Measurements from ENCODE around the gene SGTA. TPM values are rescaled to one million over a fixed set of nuclear protein-coding genes. Genes with fewer than 3 reads are reported as not detected.
A peak's percentile ranks its signal among the peaks of the same experiment; 100 is the strongest.

SGTA gene
- total and polyA plus RNA-seq, 3 experiments from 2014 or later: 39.7 to 93.9 (median 87.8) TPM

DNA sequence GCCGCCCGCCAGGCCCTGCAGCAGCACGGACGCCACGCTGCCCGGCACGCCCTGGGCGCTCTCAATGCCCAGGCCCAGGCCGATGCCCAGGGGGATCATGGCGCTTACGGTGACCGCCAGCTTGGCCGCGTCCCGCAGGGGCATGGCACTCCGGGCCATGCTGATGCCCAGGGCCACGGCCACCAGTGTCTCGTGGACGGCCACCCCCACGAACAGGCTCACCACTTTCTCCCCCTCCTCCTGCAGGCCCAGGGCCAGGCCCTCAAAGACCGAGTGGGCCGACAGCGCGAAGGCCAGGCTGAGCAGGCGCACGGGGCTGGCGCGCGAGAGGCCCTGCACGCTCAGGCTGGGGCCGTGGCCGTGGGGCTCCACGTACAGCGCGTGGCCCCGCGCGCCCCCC lies 50.2 kb downstream of the SGTA start:
- H3K27me3 Mint-ChIP-seq: no peaks in the 10 kb centered on the region
- H3K9me3 Mint-ChIP-seq: no peaks in the 10 kb centered on the region
- no peak for DNase-seq
- H3K36me3 Mint-ChIP-seq: peaks cover 0 to 43% (median 11%) of the 10 kb centered on the region in 3 donors
- peaks cover 5 to 19% (median 16%) of the 10 kb centered on the region in 3 donors for H3K4me1 Mint-ChIP-seq
- no peak overlapping the region for H3K27ac Mint-ChIP-seq
- Histone ChIP-seq H3K4me1 (ENCODE audit: insufficient read depth, low read length) (no peaks in the 10 kb centered on the region), H3K27me3 (ENCODE audit: insufficient read depth, low read length, poor library complexity, severe bottlenecking) (no peaks in the 10 kb centered on the region), H3K9me3 (ENCODE audit: low read length) (no peaks in the 10 kb centered on the region), H3K4me3 (ENCODE audit: low read length) (no peak overlapping the region), H3K36me3 (ENCODE audit: insufficient read depth, low read length) (no peaks in the 10 kb centered on the region), H3K27ac (ENCODE audit: low read depth, low read length) (no peak overlapping the region)
- H3K4me3 Mint-ChIP-seq: no peak overlapping the region
- ChIA-PET POLR2A (no interaction called here), CTCF (no interaction called here)

DNA sequence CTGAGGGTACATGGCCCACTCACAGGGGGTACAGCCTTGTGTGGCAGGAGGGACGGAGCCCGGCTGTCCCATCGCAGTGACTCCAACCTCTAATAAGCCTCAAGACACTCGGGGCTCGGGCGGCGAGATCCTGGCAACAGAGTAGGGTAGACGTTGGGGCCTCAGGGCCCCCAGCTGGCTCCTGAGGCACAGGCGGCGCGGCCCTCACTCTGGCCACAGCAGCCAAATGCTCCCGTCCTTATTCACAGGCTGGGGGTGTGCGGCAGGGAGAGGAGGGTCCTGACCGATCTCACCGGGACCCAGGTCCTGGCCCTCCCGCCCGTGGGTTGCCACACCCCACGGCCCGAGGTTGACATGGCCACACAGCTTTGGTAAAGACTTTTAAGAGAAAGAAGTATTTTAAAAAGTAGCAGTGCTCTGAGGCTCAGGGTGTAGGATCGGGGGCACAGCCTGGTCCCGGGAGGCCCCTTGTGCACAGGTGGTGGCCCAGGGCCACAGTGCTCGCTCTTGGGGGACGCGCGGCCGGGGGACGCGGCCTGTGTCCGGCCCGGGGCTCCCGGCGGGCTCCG lies 50.8 kb downstream of the SGTA start:
- Mint-ChIP-seq H3K4me3 (no peak overlapping the region), H3K4me1 (peaks cover 5 to 19% (median 16%) of the 10 kb centered on the region in 3 donors), H3K9me3 (no peaks in the 10 kb centered on the region), H3K27ac (no peak overlapping the region), H3K36me3 (peaks cover 0 to 42% (median 11%) of the 10 kb centered on the region in 3 donors), H3K27me3 (peaks cover 0 to under 1% of the 10 kb centered on the region in 2 donors)
- Histone ChIP-seq H3K36me3 (ENCODE audit: insufficient read depth, low read length) (no peaks in the 10 kb centered on the region), H3K4me1 (ENCODE audit: insufficient read depth, low read length) (no peaks in the 10 kb centered on the region), H3K27me3 (ENCODE audit: insufficient read depth, low read length, poor library complexity, severe bottlenecking) (no peaks in the 10 kb centered on the region), H3K27ac (ENCODE audit: low read depth, low read length) (no peak overlapping the region), H3K4me3 (ENCODE audit: low read length) (no peak overlapping the region), H3K9me3 (ENCODE audit: low read length) (no peaks in the 10 kb centered on the region)
- DNase-seq: no peak
- POLR2A ChIA-PET: no interaction called here
- CTCF ChIA-PET: no interaction called here

DNA sequence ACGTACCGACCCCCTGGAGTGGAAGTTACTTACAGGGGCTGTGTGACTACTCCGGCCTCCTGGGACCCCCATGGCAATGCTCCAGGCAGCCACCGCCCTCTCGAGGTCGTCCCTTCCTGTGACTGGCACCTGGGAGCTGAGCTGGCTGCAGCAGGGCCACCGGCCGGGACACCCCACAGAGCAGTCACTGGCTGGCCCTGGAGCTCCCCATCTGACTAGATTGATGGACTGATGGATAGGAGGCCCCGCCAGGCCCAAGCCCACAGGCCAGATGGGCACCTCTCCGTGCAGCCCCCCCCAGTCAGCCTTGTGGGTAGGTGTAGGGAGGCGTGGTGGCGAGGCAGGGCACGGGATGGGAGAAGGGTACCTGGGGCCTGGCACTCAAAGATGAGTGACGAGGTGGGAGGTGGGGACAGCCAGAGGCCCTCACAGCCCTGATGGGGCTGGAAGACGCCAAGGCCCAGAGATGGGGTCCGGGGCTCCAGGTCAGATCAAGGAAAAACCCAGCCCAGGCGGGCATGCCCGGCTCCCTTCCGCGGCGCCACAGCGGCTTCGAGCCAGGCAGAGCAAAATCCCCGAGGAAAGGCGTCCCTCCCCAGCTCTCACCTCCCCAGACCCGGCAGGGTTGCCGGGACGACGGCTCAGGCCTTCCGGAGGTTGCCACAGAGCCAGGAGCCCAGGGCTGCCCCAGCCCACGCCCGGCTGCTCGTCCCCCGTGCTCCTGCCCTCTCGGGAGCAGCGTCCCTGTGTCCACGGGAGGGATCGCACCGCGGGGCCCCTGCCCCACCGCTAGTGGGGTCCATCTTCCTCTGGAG lies 51.7 kb downstream of the SGTA start:
- Mint-ChIP-seq H3K27ac (no peak overlapping the region), H3K4me3 (no peak overlapping the region), H3K4me1 (peaks cover 2 to 11% (median 7%) of the 10 kb centered on the region in 3 donors), H3K9me3 (no peaks in the 10 kb centered on the region), H3K36me3 (peaks cover 0 to 34% (median 11%) of the 10 kb centered on the region in 3 donors), H3K27me3 (peaks cover 1 to 4% of the 10 kb centered on the region in 2 donors)
- POLR2A ChIA-PET: no interaction called here
- H3K27me3 ChIP-seq (ENCODE audit: insufficient read depth, low read length, poor library complexity, severe bottlenecking): no peaks in the 10 kb centered on the region
- DNase-seq: no peak
- H3K9me3 ChIP-seq (ENCODE audit: low read length): no peaks in the 10 kb centered on the region
- no peaks in the 10 kb centered on the region for H3K4me1 ChIP-seq (ENCODE audit: insufficient read depth, low read length)
- CTCF ChIA-PET: no interaction called here
- no peak overlapping the region for H3K27ac ChIP-seq (ENCODE audit: low read depth, low read length)
- H3K36me3 ChIP-seq (ENCODE audit: insufficient read depth, low read length): no peaks in the 10 kb centered on the region
- H3K4me3 ChIP-seq (ENCODE audit: low read length): no peak overlapping the region

DNA sequence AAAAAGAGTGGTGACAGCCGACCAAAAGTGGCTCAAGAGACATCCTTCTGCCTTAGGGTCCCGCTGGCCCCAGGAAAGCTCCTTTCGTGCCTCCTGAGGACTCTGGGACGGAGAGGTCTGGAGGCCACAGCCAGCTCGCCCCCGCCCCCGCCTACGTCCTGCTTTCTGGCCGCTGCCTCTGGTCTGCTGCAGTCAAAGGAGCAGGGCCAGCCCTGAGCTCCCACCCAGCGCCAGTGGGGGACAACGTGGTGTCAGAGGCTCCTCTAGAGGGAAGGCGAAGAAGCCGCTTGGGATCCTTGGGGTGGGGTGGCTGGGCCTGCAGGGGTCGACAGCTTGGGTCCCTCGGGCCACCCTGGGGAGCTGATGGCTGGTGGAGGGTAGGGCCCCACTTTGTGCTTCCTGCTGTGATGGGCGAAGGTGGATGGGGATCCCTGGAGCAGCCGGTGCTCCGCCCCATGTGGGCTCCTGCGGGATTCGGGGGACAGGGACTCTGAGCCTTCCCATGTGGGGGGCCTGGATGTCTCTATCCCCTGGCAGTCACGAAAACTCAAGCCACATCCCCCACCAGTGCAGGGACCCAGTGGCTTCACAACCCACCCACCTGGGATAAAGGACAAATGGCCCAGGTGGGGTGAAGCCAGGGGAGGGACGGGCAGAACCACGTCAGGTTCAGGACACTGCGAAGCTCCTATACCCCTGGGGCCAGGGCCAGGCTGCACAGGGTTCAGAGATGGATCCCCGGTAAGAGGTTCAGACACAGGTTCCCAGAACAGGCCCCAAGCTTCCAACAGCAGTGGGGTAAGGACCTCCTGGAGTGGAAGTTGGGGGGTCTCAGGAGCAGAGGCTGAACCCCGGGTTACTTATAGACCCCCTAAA lies 52.9 kb downstream of the SGTA start:
- H3K36me3 Mint-ChIP-seq: peaks cover 0 to 23% (median 8%) of the 10 kb centered on the region in 3 donors
- no peak for DNase-seq

GRCh38 chr19:2728783-2729387 lies 54.2 kb downstream of the SGTA start:
- Histone ChIP-seq H3K27ac (ENCODE audit: low read depth, low read length) (no peak overlapping the region), H3K36me3 (ENCODE audit: insufficient read depth, low read length) (no peaks in the 10 kb centered on the region), H3K9me3 (ENCODE audit: low read length) (no peaks in the 10 kb centered on the region), H3K4me3 (ENCODE audit: low read length) (no peak overlapping the region), H3K4me1 (ENCODE audit: insufficient read depth, low read length) (no peaks in the 10 kb centered on the region), H3K27me3 (ENCODE audit: insufficient read depth, low read length, poor library complexity, severe bottlenecking) (peaks cover 4% of the 10 kb centered on the region)
- Mint-ChIP-seq H3K4me3 (no peak overlapping the region), H3K27me3 (peaks cover 10 to 17% of the 10 kb centered on the region in 2 donors), H3K36me3 (peaks cover 0 to 10% (median under 1%) of the 10 kb centered on the region in 3 donors), H3K9me3 (no peaks in the 10 kb centered on the region), H3K27ac (no peak overlapping the region), H3K4me1 (peaks cover 0 to 1% (median 0%) of the 10 kb centered on the region in 3 donors)
- DNase-seq: peak in 1 of 5 donors; percentile 42
- ChIA-PET POLR2A (no interaction called here), CTCF (no interaction called here)

More for the DNA sequence above, 52.9 kb downstream of the SGTA start:
- ChIA-PET POLR2A (no interaction called here), CTCF (no interaction called here)
- Mint-ChIP-seq H3K9me3 (no peaks in the 10 kb centered on the region), H3K27ac (no peak overlapping the region), H3K4me3 (no peak overlapping the region), H3K27me3 (peaks cover 4 to 11% of the 10 kb centered on the region in 2 donors), H3K4me1 (peaks cover 0 to 11% (median 3%) of the 10 kb centered on the region in 3 donors)
- H3K36me3 ChIP-seq (ENCODE audit: insufficient read depth, low read length): no peaks in the 10 kb centered on the region
- no peak overlapping the region for H3K27ac ChIP-seq (ENCODE audit: low read depth, low read length)
- no peaks in the 10 kb centered on the region for H3K4me1 ChIP-seq (ENCODE audit: insufficient read depth, low read length)
- no peaks in the 10 kb centered on the region for H3K27me3 ChIP-seq (ENCODE audit: insufficient read depth, low read length, poor library complexity, severe bottlenecking)
- H3K4me3 ChIP-seq (ENCODE audit: low read length): no peak overlapping the region
- H3K9me3 ChIP-seq (ENCODE audit: low read length): no peaks in the 10 kb centered on the region

GRCh38 chr19:2727640-2727944 lies 55.5 kb downstream of the SGTA start:
- no peak overlapping the region for H3K4me3 Mint-ChIP-seq
- H3K27me3 Mint-ChIP-seq: peaks cover 12 to 18% of the 10 kb centered on the region in 2 donors
- H3K36me3 ChIP-seq (ENCODE audit: insufficient read depth, low read length): no peaks in the 10 kb centered on the region
- no peak for DNase-seq
- H3K36me3 Mint-ChIP-seq: peaks cover 0 to 4% (median 0%) of the 10 kb centered on the region in 3 donors
- H3K27me3 ChIP-seq (ENCODE audit: insufficient read depth, low read length, poor library complexity, severe bottlenecking): peaks cover 4% of the 10 kb centered on the region
- H3K27ac ChIP-seq (ENCODE audit: low read depth, low read length): no peak overlapping the region
- no peak overlapping the region for H3K27ac Mint-ChIP-seq
- no peaks in the 10 kb centered on the region for H3K4me1 ChIP-seq (ENCODE audit: insufficient read depth, low read length)
- H3K4me3 ChIP-seq (ENCODE audit: low read length): no peak overlapping the region
- POLR2A ChIA-PET: no interaction called here
- no peaks in the 10 kb centered on the region for H3K4me1 Mint-ChIP-seq
- no peaks in the 10 kb centered on the region for H3K9me3 Mint-ChIP-seq
- CTCF ChIA-PET: no interaction called here
- no peaks in the 10 kb centered on the region for H3K9me3 ChIP-seq (ENCODE audit: low read length)

- H3K4me3 Mint-ChIP-seq: no peak overlapping the region
- H3K27ac Mint-ChIP-seq: no peak overlapping the region
- H3K36me3 ChIP-seq (ENCODE audit: insufficient read depth, low read length): no peaks in the 10 kb centered on the region
- no peak for DNase-seq
- no peaks in the 10 kb centered on the region for H3K4me1 ChIP-seq (ENCODE audit: insufficient read depth, low read length)
- H3K4me3 ChIP-seq (ENCODE audit: low read length): no peak overlapping the region
- no peaks in the 10 kb centered on the region for H3K9me3 Mint-ChIP-seq
- no peaks in the 10 kb centered on the region for H3K9me3 ChIP-seq (ENCODE audit: low read length)
- H3K36me3 Mint-ChIP-seq: peaks cover 0 to 1% (median 0%) of the 10 kb centered on the region in 3 donors
- peaks cover 8% of the 10 kb centered on the region for H3K27me3 ChIP-seq (ENCODE audit: insufficient read depth, low read length, poor library complexity, severe bottlenecking)
- no peaks in the 10 kb centered on the region for H3K4me1 Mint-ChIP-seq
- no peak overlapping the region for H3K27ac ChIP-seq (ENCODE audit: low read depth, low read length)
- H3K27me3 Mint-ChIP-seq: peaks cover 14 to 19% of the 10 kb centered on the region in 2 donors
- ChIA-PET CTCF (no interaction called here), POLR2A (no interaction called here)
These were observed 56.0 kb downstream of the SGTA start for GRCh38 chr19:2726904-2727639.
